ENCODE results near the gene EML5.
A peak's percentile ranks its signal among the peaks of the same experiment; 100 is the strongest.

The EML5 gene

GRCh38 chr14:88568196-88568595 is 224.6 kb downstream of the EML5 start:
- no peaks in the 10 kb centered on the region for H3K27me3 ChIP-seq
- no peak overlapping the region for H3K27ac ChIP-seq
- intact Hi-C loops (cut with DNase I; ENCODE audit: low total_unique reads), result no loop called here
- DNase-seq, result no peak
- H3K9me3 ChIP-seq, result no peaks in the 10 kb centered on the region
- H3K4me3 ChIP-seq, result no peak overlapping the region
- H3K36me3 ChIP-seq, result peaks cover 51 to 56% (median 53%) of the 10 kb centered on the region in 3 donors
- TF ChIP-seq CTCF (IDR thresholded peaks at IDR 0.05), result no peak
- H3K4me1 ChIP-seq, result peaks cover 0 to 18% (median 13%) of the 10 kb centered on the region in 4 donors

GRCh38 chr14:88565427-88565826 is 227.3 kb downstream of the EML5 start:
- H3K4me1 ChIP-seq, result peaks cover 0 to 24% (median 17%) of the 10 kb centered on the region in 4 donors
- no peak overlapping the region for H3K27ac ChIP-seq
- intact Hi-C loops (cut with DNase I; ENCODE audit: low total_unique reads), result no loop called here
- no peaks in the 10 kb centered on the region for H3K9me3 ChIP-seq
- no peaks in the 10 kb centered on the region for H3K27me3 ChIP-seq
- DNase-seq, result no peak
- peaks cover 26 to 34% (median 26%) of the 10 kb centered on the region in 3 donors for H3K36me3 ChIP-seq
- H3K4me3 ChIP-seq, result no peak overlapping the region
- TF ChIP-seq CTCF (IDR thresholded peaks at IDR 0.05), result no peak

DNA sequence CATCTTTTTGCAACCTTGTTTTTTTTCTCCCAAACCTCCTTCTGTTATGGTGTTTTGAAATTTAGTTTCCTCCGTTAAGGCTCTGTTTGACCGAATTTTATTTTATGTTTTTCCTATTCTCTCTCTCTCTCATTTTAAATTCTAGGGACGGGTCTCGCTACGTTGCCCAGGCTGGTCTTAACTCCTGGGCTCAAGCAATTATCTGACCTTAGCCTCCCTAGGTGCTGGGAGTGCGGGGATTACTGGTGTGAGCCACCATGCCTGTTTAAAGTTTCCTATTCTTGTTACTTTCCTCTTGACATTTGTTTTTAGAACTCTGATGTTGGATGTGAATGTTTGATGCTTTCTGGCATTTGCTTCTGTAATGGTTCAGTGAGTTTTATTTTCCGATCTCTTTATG is 228.9 kb downstream of the EML5 start:
- Histone ChIP-seq H3K27ac (peak overlapping the region; percentile 90 to 92), H3K27me3 (no peaks in the 10 kb centered on the region), H3K9me3 (no peaks in the 10 kb centered on the region), H3K4me3 (peak overlapping the region; percentile 74 to 88), H3K4me1 (peaks cover 0 to 24% (median 17%) of the 10 kb centered on the region in 4 donors), H3K36me3 (peaks cover 11 to 18% (median 12%) of the 10 kb centered on the region in 3 donors)
- DNase-seq, result no peak
- intact Hi-C loops (cut with DNase I; ENCODE audit: low total_unique reads), result no loop called here
- no peak for TF ChIP-seq CTCF (IDR thresholded peaks at IDR 0.05)

GRCh38 chr14:88562831-88563686 is 229.7 kb downstream of the EML5 start, which contains the start of gene ZC3H14:
TSS of gene ZC3H14 (plus strand) at chr14:88563037. CDS start at chr14:88563134, 97 bp downstream.
- Histone ChIP-seq H3K27me3 (no peaks in the 10 kb centered on the region), H3K27ac (peak within 1 kb of the TSS; percentile 90 to 92), H3K4me3 (peak within 1 kb of the TSS; percentile 74 to 88), H3K4me1 (peaks cover 0 to 24% (median 17%) of the 10 kb centered on the region in 4 donors), H3K9me3 (no peaks in the 10 kb centered on the region), H3K36me3 (peaks cover 3 to 10% (median 5%) of the 10 kb centered on the region in 3 donors)
- intact Hi-C loops (cut with DNase I; ENCODE audit: low total_unique reads), result no loop called here
- TF ChIP-seq CTCF (IDR thresholded peaks at IDR 0.05), result no peak
- DNase-seq, result peak; percentile 74 to 90

DNA sequence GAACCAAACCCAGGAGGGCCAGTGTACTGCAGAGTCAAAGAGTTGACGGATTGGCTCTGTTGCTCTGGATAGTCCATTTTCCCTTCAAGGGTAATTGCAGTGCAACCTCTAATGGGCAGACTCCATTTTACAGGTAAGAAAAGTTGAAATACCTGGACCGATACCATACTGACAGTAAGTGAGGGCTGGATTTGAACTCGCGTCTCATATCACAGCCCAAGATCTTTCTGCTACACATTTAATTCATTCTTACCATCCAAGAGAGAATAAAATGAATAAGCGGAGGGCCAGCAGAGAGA is 230.3 kb downstream of the EML5 start:
- no peaks in the 10 kb centered on the region for H3K27me3 ChIP-seq
- TF ChIP-seq CTCF (IDR thresholded peaks at IDR 0.05), result no peak

More for the DNA sequence above, 230.3 kb downstream of the EML5 start:
- intact Hi-C loops (cut with DNase I; ENCODE audit: low total_unique reads), result no loop called here
- Histone ChIP-seq H3K9me3 (no peaks in the 10 kb centered on the region), H3K27ac (peak overlapping the region; percentile 90 to 92), H3K4me1 (peaks cover 0 to 24% (median 17%) of the 10 kb centered on the region in 4 donors), H3K4me3 (peak overlapping the region; percentile 74 to 88), H3K36me3 (peaks cover 0 to 6% (median 0%) of the 10 kb centered on the region in 3 donors)
- no peak for DNase-seq

Data from tibial artery (tissue), 4 donors.